Measurements from ENCODE around the gene DRC7. TPM values are rescaled to one million over a fixed set of nuclear protein-coding genes. Genes with fewer than 3 reads are reported as not detected.

The DRC7 gene
- total RNA-seq, 1 experiment from 2014 or later, result not detected

DNA sequence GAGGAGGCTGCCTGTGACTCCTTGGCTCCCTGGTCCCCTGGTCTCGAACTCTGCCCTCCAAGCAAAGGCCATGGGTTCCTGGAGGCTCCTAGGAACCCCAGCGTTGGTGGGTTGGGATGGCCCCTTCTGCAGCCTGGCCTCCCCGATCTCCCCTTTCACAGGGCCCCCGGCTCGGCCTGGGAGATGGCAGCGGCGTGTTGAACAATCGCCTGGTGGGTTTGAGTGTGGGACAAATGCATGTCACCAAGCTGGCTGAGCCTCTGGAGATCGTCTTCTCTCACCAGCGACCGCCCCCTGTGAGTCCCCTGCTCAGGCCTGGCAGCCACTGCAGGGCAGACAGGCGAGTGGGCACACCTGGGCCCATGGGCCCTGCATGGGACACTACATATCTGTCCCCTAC is 15.6 kb upstream of the DRC7 start:
- DNase-seq (ENCODE audit: low read depth, low spot score), result no peak
- no TSS peak for BruUV-seq (replicated peaks)
- TF ChIP-seq POLR2AphosphoS5 (IDR thresholded peaks at IDR 0.05; ENCODE audit: low read depth, low read length), result no peak
- TF ChIP-seq, protein P1, sequence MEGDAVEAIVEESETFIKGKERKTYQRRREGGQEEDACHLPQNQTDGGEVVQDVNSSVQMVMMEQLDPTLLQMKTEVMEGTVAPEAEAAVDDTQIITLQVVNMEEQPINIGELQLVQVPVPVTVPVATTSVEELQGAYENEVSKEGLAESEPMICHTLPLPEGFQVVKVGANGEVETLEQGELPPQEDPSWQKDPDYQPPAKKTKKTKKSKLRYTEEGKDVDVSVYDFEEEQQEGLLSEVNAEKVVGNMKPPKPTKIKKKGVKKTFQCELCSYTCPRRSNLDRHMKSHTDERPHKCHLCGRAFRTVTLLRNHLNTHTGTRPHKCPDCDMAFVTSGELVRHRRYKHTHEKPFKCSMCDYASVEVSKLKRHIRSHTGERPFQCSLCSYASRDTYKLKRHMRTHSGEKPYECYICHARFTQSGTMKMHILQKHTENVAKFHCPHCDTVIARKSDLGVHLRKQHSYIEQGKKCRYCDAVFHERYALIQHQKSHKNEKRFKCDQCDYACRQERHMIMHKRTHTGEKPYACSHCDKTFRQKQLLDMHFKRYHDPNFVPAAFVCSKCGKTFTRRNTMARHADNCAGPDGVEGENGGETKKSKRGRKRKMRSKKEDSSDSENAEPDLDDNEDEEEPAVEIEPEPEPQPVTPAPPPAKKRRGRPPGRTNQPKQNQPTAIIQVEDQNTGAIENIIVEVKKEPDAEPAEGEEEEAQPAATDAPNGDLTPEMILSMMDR (IDR thresholded peaks at IDR 0.05), result no peak
- TF ChIP-seq, protein P2, sequence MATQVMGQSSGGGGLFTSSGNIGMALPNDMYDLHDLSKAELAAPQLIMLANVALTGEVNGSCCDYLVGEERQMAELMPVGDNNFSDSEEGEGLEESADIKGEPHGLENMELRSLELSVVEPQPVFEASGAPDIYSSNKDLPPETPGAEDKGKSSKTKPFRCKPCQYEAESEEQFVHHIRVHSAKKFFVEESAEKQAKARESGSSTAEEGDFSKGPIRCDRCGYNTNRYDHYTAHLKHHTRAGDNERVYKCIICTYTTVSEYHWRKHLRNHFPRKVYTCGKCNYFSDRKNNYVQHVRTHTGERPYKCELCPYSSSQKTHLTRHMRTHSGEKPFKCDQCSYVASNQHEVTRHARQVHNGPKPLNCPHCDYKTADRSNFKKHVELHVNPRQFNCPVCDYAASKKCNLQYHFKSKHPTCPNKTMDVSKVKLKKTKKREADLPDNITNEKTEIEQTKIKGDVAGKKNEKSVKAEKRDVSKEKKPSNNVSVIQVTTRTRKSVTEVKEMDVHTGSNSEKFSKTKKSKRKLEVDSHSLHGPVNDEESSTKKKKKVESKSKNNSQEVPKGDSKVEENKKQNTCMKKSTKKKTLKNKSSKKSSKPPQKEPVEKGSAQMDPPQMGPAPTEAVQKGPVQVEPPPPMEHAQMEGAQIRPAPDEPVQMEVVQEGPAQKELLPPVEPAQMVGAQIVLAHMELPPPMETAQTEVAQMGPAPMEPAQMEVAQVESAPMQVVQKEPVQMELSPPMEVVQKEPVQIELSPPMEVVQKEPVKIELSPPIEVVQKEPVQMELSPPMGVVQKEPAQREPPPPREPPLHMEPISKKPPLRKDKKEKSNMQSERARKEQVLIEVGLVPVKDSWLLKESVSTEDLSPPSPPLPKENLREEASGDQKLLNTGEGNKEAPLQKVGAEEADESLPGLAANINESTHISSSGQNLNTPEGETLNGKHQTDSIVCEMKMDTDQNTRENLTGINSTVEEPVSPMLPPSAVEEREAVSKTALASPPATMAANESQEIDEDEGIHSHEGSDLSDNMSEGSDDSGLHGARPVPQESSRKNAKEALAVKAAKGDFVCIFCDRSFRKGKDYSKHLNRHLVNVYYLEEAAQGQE (IDR thresholded peaks at IDR 0.05; ENCODE audit: insufficient read depth in 1 of 2, low read depth in 2 of 2, low read length in 1 of 2), result no peak
- no peak for TF ChIP-seq TCF7L2 (IDR thresholded peaks at IDR 0.05; ENCODE audit: low read depth, low read length)
- TF ChIP-seq SIN3A (IDR thresholded peaks at IDR 0.05; ENCODE audit: borderline replicate concordance, insufficient read depth, low read depth, low read length), result no peak
- ChIA-PET POLR2A (no interaction called here), CTCF (no interaction called here)
- in situ Hi-C loops (cut with HindIII; ENCODE audit: low pct_unique_long_range_greater_than_20kb, low sequenced_read_pairs), result no loop called here
- intact Hi-C loops (cut with micrococcal nuclease; ENCODE audit: unreplicated experiment), result no loop called here
- no peak overlapping the region for H3K27ac ChIP-seq (ENCODE audit: low read length)
- no peak overlapping the region for H3K4me3 ChIP-seq (ENCODE audit: low read depth in 2 of 2, low read length in 2 of 2)
- H3K36me3 ChIP-seq (ENCODE audit: control insufficient read depth, insufficient read depth, low read length), result no peaks in the 10 kb centered on the region
- no peak for ATAC-seq
- peaks cover 8% of the 10 kb centered on the region for H3K4me1 ChIP-seq (ENCODE audit: control insufficient read depth, insufficient read depth, low read length)
- no peaks in the 10 kb centered on the region for H3K27me3 ChIP-seq (ENCODE audit: control insufficient read depth, insufficient read depth, low read length)
- no peaks in the 10 kb centered on the region for H3K9me3 ChIP-seq (ENCODE audit: control insufficient read depth, insufficient read depth, low read depth, low read length)

DNA sequence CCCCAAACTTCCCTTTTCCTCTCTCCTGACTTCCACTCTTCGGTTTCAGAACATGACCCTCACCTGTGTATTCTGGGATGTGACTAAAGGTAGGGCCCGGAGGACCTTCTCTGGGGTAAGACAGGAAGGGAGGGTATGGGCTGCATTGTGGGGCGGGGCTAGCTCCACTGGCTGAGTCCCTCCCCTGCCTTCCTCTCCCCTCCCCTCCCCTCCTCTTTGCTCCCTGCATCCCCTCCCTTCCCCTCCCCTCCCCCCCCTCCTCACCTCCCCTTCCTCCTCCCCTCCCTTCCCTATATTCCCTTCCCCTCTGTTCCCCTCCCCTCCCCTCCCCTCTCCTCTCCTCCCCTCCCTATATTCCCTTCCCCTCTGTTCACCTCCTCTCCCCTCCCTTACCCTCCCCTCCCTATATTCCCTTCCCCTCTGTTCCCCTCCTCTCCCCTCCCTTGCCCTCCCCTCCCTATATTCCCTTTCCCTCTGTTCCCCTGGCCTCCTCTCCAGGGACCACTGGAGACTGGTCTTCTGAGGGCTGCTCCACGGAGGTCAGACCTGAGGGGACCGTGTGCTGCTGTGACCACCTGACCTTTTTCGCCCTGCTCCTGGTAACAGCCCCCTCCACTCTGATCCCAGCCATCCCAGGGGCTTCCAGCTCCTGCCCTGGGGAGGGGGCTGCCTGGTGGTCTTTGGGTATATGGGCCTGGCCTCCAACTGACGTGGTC is 14.7 kb upstream of the DRC7 start:
- TF ChIP-seq, protein P1 (IDR thresholded peaks at IDR 0.05), result no peak
- TF ChIP-seq, protein P2 (IDR thresholded peaks at IDR 0.05; ENCODE audit: insufficient read depth in 1 of 2, low read depth in 2 of 2, low read length in 1 of 2), result no peak
- no peak for TF ChIP-seq POLR2AphosphoS5 (IDR thresholded peaks at IDR 0.05; ENCODE audit: low read depth, low read length)
- no peak for TF ChIP-seq SIN3A (IDR thresholded peaks at IDR 0.05; ENCODE audit: borderline replicate concordance, insufficient read depth, low read depth, low read length)
- no peak for TF ChIP-seq TCF7L2 (IDR thresholded peaks at IDR 0.05; ENCODE audit: low read depth, low read length)
- H3K4me1 ChIP-seq (ENCODE audit: control insufficient read depth, insufficient read depth, low read length), result peaks cover 8% of the 10 kb centered on the region
- H3K27me3 ChIP-seq (ENCODE audit: control insufficient read depth, insufficient read depth, low read length), result no peaks in the 10 kb centered on the region
- H3K9me3 ChIP-seq (ENCODE audit: control insufficient read depth, insufficient read depth, low read depth, low read length), result no peaks in the 10 kb centered on the region
- H3K36me3 ChIP-seq (ENCODE audit: control insufficient read depth, insufficient read depth, low read length), result no peaks in the 10 kb centered on the region
- ChIA-PET POLR2A (no interaction called here), CTCF (interaction anchor here (0.7 kb wide), 1 partner anchor 32 kb away, joined by 4 read pairs; no protein-coding TSS in a partner anchor)
- intact Hi-C loops (cut with micrococcal nuclease; ENCODE audit: unreplicated experiment) (no loop called here), in situ Hi-C loops (cut with HindIII; ENCODE audit: low pct_unique_long_range_greater_than_20kb, low sequenced_read_pairs) (no loop called here)
- no peak overlapping the region for H3K4me3 ChIP-seq (ENCODE audit: low read depth in 2 of 2, low read length in 2 of 2)
- BruUV-seq (replicated peaks), result no TSS peak
- DNase-seq (ENCODE audit: low read depth, low spot score), result no peak
- no peak overlapping the region for H3K27ac ChIP-seq (ENCODE audit: low read length)
- ATAC-seq, result no peak
